Mesothelial cell of epicardium (in vitro differentiated cells): ENCODE data around the gene LMX1B. TPM values are rescaled to one million over a fixed set of nuclear protein-coding genes. Genes with fewer than 3 reads are reported as not detected.

Source experiments
- DNase-seq, 2 experiments: peaks; one replicate each; pipeline ENCODE4 v3.0.0; 2021; ENCODE audit warnings: low spot score in 2 of 2; ENCODE audit not compliant: unreplicated experiment in 2 of 2
- H3K27ac Mint-ChIP-seq: 2 replicates; pipeline ENCODE4 v1.8.0; 2021; ENCODE audit warnings: mixed read lengths
- H3K27me3 Mint-ChIP-seq: 2 replicates; pipeline ENCODE4 v1.8.0; 2021; ENCODE audit warnings: low read depth, mixed read lengths
- H3K36me3 Mint-ChIP-seq: 2 replicates; pipeline ENCODE4 v1.8.0; 2021; ENCODE audit warnings: mixed read lengths
- H3K4me1 Mint-ChIP-seq: 2 replicates; pipeline ENCODE4 v1.8.0; 2021; ENCODE audit warnings: mixed read lengths
- H3K4me3 Mint-ChIP-seq: 2 replicates; pipeline ENCODE4 v1.8.0; 2021; ENCODE audit warnings: mild to moderate bottlenecking, moderate library complexity, mixed read lengths
- H3K9me3 Mint-ChIP-seq: 2 replicates; pipeline ENCODE4 v1.8.0; 2021; ENCODE audit warnings: mixed read lengths
- CTCF ChIP-seq: fragments of 200-600 bp; sonication (generic); IDR thresholded peaks from one replicate; pipeline ENCODE4 v1.5.0; 2021; ENCODE audit warnings: antibody characterized with exemption; ENCODE audit not compliant: unreplicated experiment
- total RNA-seq: library from RNA; stranded (reverse); gene quantifications from 3 replicates; pipeline ENCODE4 v1.2.1, GENCODE V29; 2021

Gene LMX1B
- total RNA-seq, 1 donor from 2014 or later, result 0.09 TPM

DNA sequence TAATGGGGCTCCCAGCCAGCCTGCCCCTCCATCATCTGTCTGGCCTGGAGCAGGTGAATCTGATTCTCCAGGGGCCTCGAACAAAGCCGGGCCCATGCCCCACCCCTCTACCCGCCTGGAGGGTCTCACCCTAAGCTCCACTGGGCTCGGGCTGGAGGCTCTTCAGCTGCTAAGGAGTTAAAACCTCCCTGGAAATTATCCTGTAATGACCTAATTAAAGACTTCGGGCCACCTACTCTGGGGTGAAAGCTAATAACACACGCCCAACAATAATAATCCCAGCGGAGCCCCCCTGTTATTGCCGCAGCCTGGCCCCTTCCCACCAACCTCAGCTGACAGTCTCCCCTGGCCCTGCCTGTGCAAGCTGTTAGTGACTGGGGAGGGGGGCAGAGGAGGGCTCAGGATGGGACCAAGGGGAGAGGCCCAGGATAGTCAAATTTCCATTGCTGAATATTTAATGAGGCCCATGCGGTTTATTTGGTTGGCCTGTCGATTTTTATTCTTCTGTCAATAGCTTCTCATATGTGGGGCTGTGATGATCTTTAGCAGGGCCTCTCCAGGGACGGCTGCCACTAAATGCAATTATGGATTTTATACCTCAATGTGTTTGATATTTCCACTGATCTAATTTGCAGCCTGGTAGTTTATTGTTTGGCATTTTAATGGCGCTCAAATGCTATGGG lies 25.7 kb downstream of the LMX1B start:
- H3K4me1 Mint-ChIP-seq, result peaks cover 25% of the 10 kb centered on the region
- H3K9me3 Mint-ChIP-seq, result no peaks in the 10 kb centered on the region
- TF ChIP-seq CTCF, result no peak
- H3K4me3 Mint-ChIP-seq, result no peak overlapping the region
- peaks cover 93% of the 10 kb centered on the region for H3K27me3 Mint-ChIP-seq
- H3K27ac Mint-ChIP-seq, result no peak overlapping the region
- DNase-seq, result no peak
- H3K36me3 Mint-ChIP-seq, result no peaks in the 10 kb centered on the region

DNA sequence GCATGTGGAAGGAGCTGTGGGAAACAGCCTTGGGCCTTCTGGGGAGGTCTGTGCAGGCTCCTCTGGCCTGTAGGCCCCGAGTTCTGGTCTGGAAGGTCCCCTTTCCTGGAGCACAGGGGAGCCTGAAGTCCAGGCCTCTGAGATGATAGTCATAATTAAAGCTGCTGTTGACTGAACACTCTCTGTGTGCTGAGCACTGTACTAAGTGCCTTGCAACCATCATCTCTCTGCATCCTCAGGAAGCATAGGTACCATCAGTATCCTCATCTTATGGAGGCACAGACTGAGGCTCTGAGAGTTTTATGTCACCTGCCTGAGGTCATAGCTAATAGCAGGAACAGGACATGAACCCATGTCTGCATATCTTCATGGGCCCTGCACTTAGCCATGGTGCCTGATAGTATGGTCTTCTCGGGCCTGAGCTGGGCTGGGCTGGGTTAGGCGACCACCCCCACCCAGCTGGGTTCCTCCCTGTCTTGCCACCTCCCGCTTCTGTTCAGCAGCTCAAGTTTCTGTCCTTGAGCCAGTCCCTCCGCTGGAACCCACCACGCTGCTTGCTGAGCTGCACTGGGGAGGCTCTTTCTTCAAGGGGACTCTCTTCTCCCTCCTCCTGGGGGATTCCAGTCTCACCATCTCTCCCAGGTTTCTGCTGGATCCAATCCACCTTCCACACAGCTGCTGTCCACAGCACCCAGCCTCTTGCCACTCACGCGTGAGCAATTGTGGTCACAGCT lies 27.6 kb downstream of the LMX1B start:
- H3K4me3 Mint-ChIP-seq, result no peak overlapping the region
- no peak for DNase-seq
- H3K27me3 Mint-ChIP-seq, result peaks cover 96% of the 10 kb centered on the region
- H3K36me3 Mint-ChIP-seq, result no peaks in the 10 kb centered on the region
- peaks cover 27% of the 10 kb centered on the region for H3K4me1 Mint-ChIP-seq
- no peak for TF ChIP-seq CTCF
- no peaks in the 10 kb centered on the region for H3K9me3 Mint-ChIP-seq
- H3K27ac Mint-ChIP-seq, result no peak overlapping the region

GRCh38 chr9:126642010-126642744 lies 28.4 kb downstream of the LMX1B start:
- H3K27me3 Mint-ChIP-seq, result peaks cover 95% of the 10 kb centered on the region
- no peaks in the 10 kb centered on the region for H3K36me3 Mint-ChIP-seq
- no peak for TF ChIP-seq CTCF
- H3K4me1 Mint-ChIP-seq, result peaks cover 29% of the 10 kb centered on the region
- no peaks in the 10 kb centered on the region for H3K9me3 Mint-ChIP-seq
- no peak overlapping the region for H3K27ac Mint-ChIP-seq
- no peak for DNase-seq
- no peak overlapping the region for H3K4me3 Mint-ChIP-seq

DNA sequence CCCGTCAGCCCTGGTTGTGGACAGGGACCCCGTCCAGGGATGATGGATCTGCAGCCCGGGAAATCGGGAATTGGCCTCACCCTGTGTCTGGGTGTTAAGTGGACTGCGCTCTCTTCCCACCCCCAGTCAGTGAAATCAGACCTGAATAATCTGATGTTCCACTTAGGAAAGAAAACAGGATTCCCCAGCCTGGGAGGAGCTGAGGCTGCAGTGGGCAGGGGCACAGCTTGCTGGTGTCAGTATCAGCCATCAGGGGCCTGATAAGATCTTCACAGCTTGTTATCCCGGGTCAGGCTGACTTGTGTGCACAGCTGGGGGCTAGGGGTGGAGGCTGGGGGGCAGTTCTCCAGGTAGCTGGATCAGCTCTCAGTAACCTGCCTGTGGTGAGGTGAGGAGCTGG lies 29.1 kb downstream of the LMX1B start:
- Mint-ChIP-seq H3K36me3 (no peaks in the 10 kb centered on the region), H3K9me3 (no peaks in the 10 kb centered on the region), H3K27me3 (peaks cover 96% of the 10 kb centered on the region), H3K4me1 (peaks cover 34% of the 10 kb centered on the region), H3K4me3 (no peak overlapping the region), H3K27ac (no peak overlapping the region)
- TF ChIP-seq CTCF, result no peak
- DNase-seq, result no peak

DNA sequence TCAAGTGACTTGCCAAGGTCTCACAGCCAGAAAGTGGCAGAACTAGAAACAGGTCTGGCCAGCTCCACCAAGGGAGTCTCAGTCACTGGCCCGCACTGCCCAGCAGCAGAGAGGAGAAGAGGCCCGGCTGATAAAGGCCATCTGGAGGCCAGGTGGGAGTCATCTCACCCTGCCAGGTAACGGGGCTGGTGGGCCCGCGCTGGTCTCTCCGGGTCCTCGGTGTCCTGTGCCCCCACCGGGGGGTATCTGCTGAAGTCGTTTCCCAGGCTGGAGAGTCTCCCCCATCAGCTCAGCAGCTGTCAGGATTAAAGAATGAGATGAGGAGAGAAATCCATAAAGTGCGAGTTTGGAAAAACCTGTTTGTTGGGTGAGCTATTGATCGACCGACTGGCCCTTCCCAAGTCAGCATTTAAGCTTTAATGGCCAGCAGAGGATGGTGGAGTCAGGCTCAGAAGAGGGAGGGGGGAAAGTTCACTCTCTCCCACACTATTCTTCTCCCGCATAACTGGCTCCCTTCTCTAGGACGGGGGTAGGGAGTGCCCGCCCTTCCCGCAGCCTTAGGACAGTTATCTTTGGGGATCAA lies 30.3 kb downstream of the LMX1B start:
- H3K4me1 Mint-ChIP-seq, result peaks cover 32% of the 10 kb centered on the region
- no peak for TF ChIP-seq CTCF
- no peaks in the 10 kb centered on the region for H3K9me3 Mint-ChIP-seq
- DNase-seq, result no peak
- no peak overlapping the region for H3K27ac Mint-ChIP-seq
- no peak overlapping the region for H3K4me3 Mint-ChIP-seq
- no peaks in the 10 kb centered on the region for H3K36me3 Mint-ChIP-seq
- H3K27me3 Mint-ChIP-seq, result peaks cover 95% of the 10 kb centered on the region
